Right atrium auricular region (tissue), 2 donors: Measurements from ENCODE around the gene UBXN10. TPM values are rescaled to one million over a fixed set of nuclear protein-coding genes. Genes with fewer than 3 reads are reported as not detected.

ENCODE experiments used
- DNase-seq: peaks from one replicate; pipeline ENCODE4 v3.0.0-alpha.2; 2019; ENCODE audit warnings: low spot score
- H3K27ac ChIP-seq, 2 donors: fragments of 200-600 bp; sonication (generic); 1 replicate in 1 of 2; 2 replicates in 1 of 2; pipeline ENCODE4 v1.5.1; 2016 to 2019
- H3K27me3 ChIP-seq, 2 donors: fragments of 200-600 bp; sonication (generic); one replicate each; pipeline versions ENCODE4 v1.5.1 to v1.6.0; 2017 to 2019
- H3K36me3 ChIP-seq: fragments of 200-600 bp; sonication (generic); one replicate; pipeline ENCODE4 v1.5.1; 2016
- H3K4me1 ChIP-seq, 2 donors: fragments of 200-600 bp; sonication (generic); one replicate each; pipeline versions ENCODE4 v1.5.1 to v1.6.0; 2017 to 2019
- H3K4me3 ChIP-seq, 2 donors: fragments of 200-600 bp; sonication (generic); 1 replicate in 1 of 2; 2 replicates in 1 of 2; pipeline ENCODE4 v1.5.1; 2017 to 2019; ENCODE audit warnings: mild to moderate bottlenecking in 1 of 2, moderate library complexity in 1 of 2
- H3K9me3 ChIP-seq, 2 donors: fragments of 200-600 bp; sonication (generic); one replicate each; pipeline ENCODE4 v1.5.1; 2019
- CTCF ChIP-seq, 2 donors: fragments of 200-600 bp; sonication (generic); IDR thresholded peaks; one replicate each; pipeline ENCODE4 v1.5.1; 2019; ENCODE audit warnings: antibody characterized with exemption in 2 of 2
- total RNA-seq, 2 donors: library from RNA; depleted of rRNA; stranded (reverse); fragments of >200 nt; gene quantifications; one replicate each; pipeline ENCODE4 v1.1.0, GENCODE V29; 2016

Gene UBXN10
- total RNA-seq, 2 donors from 2014 or later: 2.7 to 7.3 TPM

DNA sequence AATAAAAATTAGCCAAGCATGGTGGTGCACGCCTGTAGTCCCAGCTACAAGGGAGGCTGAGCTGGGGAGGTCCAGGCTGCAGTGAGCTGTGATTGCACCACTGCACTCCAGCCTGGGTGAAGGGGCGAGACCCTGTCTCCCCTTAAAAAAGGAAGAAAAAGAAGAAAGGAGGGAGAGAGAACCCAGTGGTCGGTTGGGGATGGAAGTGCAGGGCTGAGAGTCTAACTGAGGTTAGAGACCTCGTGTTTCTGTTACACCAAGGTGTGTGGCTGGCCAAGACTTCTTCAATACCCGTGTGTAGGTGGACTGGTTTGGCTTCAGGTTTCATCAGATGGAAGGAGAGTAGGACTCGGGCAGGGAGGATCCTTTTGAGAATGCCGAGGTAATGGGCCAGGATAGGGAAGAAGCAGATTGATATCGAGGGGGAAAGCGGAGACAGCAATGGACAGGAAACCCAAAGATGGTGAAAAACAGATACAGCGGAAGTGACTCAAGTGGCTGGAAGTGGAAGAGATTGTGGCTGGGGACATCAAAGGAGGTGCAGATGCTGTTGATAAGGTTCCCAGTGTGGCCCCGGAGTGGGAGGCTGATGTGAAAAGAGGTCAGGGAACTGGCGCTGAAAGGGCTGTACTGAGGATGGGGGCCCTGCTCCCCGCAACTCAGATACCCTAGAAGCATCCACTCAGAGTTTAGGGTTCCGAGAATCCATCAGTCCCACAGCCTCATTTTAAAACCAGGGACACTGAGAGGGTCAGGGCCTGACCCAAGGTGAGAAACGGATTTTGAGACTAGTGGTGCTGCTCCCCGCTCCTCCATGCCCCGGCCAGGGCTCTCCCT lies 681 bp upstream of the UBXN10 start:
- no peak for DNase-seq
- no peaks in the 10 kb centered on the region for H3K9me3 ChIP-seq
- peak overlapping the region in 1 of 2 donors; percentile 57 for H3K4me3 ChIP-seq
- H3K4me1 ChIP-seq: peaks cover 0 to 47% of the 10 kb centered on the region in 2 donors
- H3K36me3 ChIP-seq: no peaks in the 10 kb centered on the region
- H3K27me3 ChIP-seq: no peaks in the 10 kb centered on the region
- TF ChIP-seq CTCF (IDR thresholded peaks at IDR 0.05): no peak
- peak overlapping the region; percentile 81 to 84 for H3K27ac ChIP-seq

- H3K27me3 ChIP-seq: no peaks in the 10 kb centered on the region
- H3K4me1 ChIP-seq: peaks cover 0 to 64% of the 10 kb centered on the region in 2 donors
- no peaks in the 10 kb centered on the region for H3K36me3 ChIP-seq
- TF ChIP-seq CTCF (IDR thresholded peaks at IDR 0.05): no peak
- no peak for DNase-seq
- peak overlapping the region; percentile 81 to 84 for H3K27ac ChIP-seq
- no peaks in the 10 kb centered on the region for H3K9me3 ChIP-seq
- peak overlapping the region in 1 of 2 donors; percentile 57 for H3K4me3 ChIP-seq
Measured at GRCh38 chr1:20187103-20187812, 1.4 kb downstream of the UBXN10 start.

DNA sequence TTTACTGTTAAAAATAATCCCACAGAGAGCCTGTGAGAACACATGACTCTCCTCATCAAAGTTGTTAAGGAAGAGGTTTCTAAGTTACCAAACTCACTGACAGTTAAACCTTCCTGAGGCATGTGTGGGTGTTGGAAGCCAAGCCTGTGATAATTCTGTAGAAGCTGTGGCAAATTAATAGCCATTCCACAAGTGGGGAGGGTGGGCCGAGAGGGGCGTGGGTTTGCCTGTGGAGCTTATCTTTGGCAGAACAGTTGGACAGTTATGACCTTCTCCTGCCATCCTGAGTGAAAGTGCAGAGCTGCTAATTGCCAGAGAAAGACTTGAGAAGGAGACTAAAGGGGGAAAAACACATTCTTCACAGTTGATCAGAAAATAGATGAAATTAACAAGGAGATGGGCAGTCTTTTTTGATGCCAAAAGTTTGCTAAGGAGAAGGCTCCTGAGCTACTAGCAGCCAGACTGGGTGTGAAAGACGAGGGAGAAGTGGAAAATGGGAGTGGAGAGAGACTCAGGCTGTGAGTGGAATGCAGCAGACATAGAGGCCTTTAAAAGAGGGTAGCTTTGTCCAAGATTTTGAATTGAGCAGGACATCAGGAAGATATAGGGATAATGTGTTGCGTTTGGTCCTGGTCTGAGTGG lies 2.0 kb downstream of the UBXN10 start:
- no peaks in the 10 kb centered on the region for H3K36me3 ChIP-seq
- DNase-seq: no peak
- no peak overlapping the region for H3K4me3 ChIP-seq
- peak overlapping the region; percentile 81 to 84 for H3K27ac ChIP-seq
- no peaks in the 10 kb centered on the region for H3K9me3 ChIP-seq
- peaks cover 0 to 70% of the 10 kb centered on the region in 2 donors for H3K4me1 ChIP-seq
- TF ChIP-seq CTCF (IDR thresholded peaks at IDR 0.05): no peak
- no peaks in the 10 kb centered on the region for H3K27me3 ChIP-seq

- H3K9me3 ChIP-seq: no peaks in the 10 kb centered on the region
- no peaks in the 10 kb centered on the region for H3K36me3 ChIP-seq
- DNase-seq: no peak
- TF ChIP-seq CTCF (IDR thresholded peaks at IDR 0.05): no peak
- H3K4me3 ChIP-seq: no peak overlapping the region
- peaks cover 0 to 71% of the 10 kb centered on the region in 2 donors for H3K4me1 ChIP-seq
- H3K27ac ChIP-seq: peak overlapping the region; percentile 81 to 84
- H3K27me3 ChIP-seq: no peaks in the 10 kb centered on the region
Measured at GRCh38 chr1:20188455-20188817, 2.5 kb downstream of the UBXN10 start.

- no peak for TF ChIP-seq CTCF (IDR thresholded peaks at IDR 0.05)
- H3K4me1 ChIP-seq: peaks cover 0 to 81% of the 10 kb centered on the region in 2 donors
- H3K27me3 ChIP-seq: no peaks in the 10 kb centered on the region
- no peak for DNase-seq
- peak overlapping the region; percentile 8 to 84 for H3K27ac ChIP-seq
- H3K4me3 ChIP-seq: no peak overlapping the region
- no peaks in the 10 kb centered on the region for H3K36me3 ChIP-seq
- no peaks in the 10 kb centered on the region for H3K9me3 ChIP-seq
Measured at GRCh38 chr1:20189664-20190063, 3.8 kb downstream of the UBXN10 start.
